Putamen (tissue), 1 donor: ENCODE measurements around the gene CROCC.
"Not testable (repeated sequence)": the region's sequence is repeated elsewhere in the genome, so short reads cannot be mapped to it uniquely, and the experiment has no call there.

ENCODE experiments used
- DNase-seq: peaks from one replicate; pipeline ENCODE4 v3.0.0-alpha.2; 2016; ENCODE audit warnings: low spot score

The CROCC gene

DNA sequence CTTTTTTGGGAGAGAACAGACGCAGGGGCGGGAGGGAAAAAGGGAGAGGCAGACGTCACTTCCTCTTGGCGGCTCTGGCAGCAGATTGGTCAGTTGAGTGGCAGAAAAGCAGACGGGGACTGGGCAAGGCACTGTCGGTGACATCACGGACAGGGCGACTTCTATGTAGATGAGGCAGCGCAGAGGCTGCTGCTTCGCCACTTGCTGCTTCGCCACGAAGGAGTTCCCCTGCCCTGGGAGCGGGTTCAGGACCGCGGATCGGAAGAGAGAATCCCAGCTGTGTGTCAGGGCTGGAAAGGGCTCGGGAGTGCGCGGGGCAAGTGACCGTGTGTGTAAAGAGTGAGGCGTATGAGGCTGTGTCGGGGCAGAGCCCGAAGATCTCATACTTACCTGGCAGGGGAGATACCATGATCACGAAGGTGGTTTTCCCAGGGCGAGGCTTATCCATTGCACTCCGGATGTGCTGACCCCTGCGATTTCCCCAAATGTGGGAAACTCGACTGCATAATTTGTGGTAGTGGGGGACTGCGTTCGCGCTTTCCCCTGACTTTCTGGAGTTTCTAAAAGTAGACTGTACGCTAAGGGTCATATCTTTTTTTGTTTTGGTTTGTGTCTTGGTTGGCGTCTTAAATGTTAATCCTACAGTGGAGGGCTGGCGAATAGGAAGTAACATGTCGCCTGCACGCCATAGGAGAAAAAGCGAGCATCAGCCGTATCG lies 26.0 kb upstream of the CROCC start, which contains the start of gene RNU1-2:
Gene RNU1-2, plus strand, starts transcription at position 383 of the 718 bp plus-strand sequence.
- DNase-seq, result peak; percentile 97

DNA sequence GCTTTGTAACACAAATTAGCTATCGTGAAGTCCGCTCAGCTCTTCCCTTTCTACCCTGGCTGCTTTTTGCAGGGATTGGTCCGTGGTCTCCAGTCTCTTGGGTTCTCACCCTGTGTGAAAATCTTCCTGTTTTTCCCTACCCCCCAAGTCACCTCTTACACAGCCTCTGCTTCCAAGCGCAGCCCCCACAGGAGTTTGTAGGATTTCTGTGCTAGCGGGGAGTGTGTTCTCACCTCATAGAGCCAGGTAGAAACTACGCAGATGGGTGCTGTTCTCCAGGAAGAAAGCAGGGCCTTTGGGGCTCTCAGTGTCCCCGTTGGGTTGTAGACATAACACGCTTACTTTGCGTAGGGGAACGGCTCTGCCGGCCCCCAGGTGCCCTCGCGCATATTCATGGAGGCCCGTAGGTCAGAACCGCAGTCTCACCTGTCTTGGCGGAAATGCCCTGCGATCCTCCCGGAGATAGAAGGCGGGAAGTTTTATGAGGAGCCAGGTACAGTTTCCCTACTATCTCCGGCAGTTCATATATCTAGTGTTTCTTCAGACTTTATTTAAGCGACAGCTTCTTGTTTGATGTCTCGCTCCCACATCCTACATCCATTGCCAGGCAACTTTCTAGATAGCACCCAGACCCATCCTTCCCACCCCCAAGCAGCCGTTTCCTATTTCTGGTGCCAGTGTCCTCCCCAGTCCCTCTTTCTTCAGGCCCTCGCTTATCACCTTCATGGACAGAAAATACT lies 25.2 kb upstream of the CROCC start:
- not testable (repeated sequence) for DNase-seq

DNA sequence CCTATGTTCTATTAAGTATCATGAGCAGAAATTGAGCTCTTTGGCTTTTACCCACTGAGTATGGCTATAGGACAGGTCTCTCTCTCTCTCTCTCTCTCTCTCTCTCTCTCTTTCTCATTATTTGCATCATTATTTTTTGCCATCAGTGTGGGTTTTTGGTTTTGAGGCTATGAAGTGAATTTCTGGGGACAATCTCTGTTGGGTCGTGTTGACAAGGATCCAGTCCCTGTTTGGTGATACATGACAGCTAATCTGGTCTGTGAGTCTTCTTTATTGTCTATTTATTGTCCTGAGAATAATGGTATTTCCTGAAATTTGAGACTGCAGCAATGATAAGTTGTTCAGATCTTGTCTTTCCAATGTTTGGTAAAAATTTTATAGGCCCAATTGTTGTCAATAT lies 24.1 kb upstream of the CROCC start:
- DNase-seq, result not testable (repeated sequence)

DNA sequence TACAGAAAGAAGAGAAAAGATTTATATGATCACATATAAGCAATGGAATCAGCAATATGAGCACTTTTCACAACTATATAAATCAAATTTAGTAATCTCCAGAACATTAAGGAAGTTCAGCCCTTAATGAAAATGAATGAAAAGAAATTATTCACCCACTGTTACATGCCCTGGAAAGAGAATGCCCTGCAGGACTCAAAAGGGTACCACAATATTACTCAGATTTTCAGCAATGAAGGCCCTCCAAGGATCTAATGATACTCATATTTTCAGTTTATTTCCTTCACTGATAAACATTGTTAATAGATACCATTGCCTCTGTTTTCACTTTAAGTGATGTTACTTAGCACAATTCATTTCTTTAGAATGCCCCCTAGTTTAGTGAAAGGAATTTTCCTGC lies 23.4 kb upstream of the CROCC start:
- DNase-seq, result not testable (repeated sequence)

DNA sequence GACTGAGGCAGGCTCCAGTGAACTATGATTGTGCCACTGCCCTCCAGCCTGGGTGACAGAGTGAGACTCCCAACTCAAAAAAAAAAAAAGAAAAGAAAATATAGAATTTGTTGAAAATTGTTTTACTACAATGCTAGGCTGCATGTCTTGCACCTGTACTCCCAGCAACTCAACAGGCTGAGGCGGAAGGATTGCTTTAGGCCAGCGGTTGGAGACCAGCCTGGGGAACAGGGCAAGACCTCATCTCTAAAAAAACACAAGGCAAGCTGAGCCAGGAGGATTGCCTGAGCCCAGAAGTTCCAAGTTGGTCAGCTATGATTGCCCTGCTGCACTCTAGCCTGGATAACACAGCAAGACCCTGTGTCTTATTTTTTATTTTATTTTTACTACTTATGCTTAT lies 22.7 kb upstream of the CROCC start:
- not testable (repeated sequence) for DNase-seq

DNA sequence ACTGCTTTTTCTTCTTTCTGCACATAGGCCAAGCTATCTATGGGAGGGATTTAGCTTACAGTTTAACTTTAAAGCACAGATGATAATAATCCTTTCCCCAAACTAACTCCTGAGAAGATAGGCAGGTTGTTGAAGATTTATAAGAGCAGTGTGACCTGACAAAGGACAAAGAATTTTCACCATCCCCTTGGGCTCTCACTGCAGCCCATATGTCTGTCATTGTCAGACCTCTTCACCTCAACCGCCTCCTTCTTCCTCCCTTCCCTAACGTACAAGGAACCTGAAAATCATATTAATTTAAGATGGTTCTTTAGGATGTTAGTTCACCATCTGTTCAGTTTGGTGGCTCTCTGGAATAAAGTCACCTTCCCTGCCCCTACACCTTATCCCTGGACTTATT lies 21.0 kb upstream of the CROCC start:
- no peak for DNase-seq

DNA sequence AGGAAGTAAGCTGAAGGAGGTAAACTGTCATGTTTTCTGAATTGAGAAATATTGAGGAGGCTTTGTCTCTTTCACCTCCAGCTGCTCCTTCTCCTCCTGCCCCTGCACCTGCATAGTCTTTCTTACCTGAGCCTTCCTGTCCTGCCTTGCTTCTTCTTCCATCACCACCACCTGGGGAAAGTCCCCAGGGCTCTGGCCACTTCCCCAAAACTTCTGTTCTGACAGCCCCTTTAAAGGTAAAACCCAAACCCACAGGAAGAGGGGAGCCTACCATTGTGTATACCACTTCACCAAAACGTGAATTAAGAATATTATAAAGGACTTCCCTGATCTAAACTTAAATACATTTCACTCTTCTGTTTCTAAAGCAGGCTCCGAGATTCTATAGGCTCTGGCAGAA lies 20.4 kb upstream of the CROCC start:
- not testable (repeated sequence) for DNase-seq

DNA sequence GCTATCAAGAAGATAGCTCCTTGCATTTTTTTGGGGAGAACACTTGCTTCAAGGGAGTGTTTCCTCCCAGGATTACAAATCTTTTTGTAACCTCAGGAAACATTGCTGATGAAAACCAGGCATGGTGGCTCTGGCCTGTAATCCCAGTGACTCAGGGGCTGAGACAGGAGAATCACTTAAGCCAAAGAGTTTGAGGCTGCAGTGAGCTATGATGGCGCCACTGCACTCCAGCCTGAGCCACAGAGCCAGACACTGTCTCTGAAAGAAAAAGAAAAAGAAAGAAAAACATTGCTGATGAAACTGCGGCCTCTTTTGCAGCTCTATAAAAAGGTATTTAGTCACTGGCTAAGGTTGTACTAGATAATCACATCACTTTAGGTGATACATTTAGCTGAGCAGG lies 18.7 kb upstream of the CROCC start:
- no peak for DNase-seq

DNA sequence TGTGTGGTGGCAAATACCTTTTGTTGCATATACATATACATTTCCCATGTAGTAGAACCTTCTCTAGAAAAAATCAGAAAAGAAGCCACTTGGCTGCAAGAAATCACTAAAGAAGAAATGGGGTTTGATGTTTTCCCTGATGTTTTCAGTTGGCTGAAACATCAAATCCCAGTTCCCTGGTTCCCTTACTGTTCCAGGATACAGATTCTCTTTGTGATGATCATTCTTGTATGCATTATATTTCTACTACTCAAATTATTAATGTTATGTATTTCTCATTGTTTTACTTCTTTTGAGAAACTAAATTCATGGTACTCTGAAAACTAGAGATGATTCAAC lies 18.3 kb upstream of the CROCC start:
- DNase-seq, result no peak

DNA sequence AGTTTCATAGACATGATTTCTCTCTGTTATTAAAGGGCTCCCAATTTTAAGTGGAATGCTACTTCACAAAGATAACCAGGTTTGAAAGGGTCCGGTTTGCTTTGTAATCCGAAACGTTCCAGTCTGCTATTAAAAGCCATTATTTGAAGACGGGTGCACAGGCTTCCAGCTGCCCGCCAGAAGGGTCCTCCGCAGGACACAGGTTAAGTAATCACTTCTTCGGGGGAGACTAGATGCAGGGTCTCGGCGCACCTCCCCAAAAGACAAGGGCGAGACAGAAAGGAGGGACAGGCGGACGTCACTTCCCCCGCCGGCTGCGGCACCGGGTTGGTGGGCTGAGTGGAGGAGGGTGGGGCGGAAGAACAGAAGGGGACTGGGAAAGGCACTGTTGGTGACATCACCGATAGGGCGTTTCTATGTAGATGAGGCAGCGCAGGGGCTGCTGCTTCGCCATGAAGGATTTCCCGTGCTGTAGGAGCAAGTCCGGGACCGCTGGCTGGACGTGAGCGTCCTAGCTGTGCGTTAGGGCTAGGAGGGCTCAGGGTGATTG lies 17.1 kb upstream of the CROCC start:
- DNase-seq, result peak; percentile 100

DNA sequence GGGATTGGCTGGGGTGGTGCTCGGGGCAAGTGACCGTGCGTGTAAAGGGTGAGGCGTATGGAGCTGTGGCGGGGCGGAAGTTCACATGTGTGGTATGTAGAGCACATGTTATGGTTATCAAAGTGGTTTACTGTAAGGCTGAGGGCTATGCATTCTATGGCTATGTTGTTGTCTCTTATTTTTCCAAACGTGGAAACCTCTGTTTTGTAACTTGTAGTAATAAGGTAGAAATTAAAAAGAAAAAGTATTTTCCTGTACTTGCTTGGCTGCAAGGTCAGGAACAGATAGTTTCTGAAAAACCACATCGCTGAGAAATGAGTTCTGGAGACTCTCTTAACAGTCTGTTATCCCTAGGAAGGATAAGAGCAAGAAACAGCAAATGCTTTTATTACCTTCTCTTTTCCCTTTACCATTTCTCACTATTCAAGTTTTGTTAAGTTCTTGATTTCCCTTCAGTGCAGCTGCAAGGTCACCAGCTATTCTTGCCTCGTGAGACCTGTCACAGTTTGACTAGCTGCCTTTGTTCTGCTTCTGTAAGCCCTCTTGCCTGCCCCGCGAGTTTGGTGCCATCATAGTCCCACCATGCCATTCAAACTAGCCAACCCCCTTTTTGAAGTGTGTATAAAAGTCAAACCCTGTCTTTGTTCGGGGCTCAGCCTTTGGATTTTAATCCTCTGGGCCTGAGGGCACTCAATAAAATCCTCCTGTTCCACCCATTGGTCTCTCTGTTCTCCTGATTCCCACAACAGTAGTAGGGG lies 16.4 kb upstream of the CROCC start:
- DNase-seq, result no peak

DNA sequence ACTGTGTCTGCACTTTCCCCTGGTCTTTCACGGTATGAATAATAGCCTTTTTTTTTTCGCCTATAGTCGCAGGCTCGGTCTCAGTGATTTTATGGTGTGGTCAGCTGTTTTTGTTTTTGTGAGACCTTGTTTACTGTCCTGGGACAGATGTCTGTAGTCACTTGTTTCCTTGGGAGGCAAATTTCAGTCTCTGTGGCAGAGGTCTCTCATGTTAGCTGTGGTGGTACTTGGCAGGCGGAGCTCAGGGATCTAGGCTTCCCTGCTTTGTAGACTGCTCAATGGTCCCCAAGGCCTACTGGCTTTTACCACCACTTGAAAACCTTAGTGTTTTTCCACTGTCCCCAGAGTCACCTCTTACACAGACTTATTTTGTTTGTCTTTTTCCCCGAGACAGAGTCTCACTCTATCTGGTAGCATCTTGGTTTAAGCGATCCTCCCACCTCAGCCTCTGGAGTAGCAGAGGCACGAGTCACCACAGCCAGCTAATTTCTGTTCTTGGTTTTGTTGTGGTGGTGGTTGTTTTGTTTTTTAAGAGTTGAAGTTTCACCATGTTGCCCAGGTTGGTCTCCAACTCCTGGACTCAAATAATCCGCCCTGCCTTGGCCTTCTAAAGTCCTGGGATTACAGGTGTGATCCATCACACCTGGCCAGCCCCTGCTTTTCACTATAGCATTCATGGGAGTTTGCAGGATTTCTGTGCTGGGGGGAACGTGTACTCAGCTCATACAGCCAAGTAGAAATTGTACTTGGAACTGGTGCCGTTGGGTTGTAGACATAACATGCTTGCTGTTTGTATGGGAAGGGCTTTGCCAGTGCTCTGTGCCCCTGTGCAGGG lies 15.6 kb upstream of the CROCC start:
- DNase-seq, result no peak

DNA sequence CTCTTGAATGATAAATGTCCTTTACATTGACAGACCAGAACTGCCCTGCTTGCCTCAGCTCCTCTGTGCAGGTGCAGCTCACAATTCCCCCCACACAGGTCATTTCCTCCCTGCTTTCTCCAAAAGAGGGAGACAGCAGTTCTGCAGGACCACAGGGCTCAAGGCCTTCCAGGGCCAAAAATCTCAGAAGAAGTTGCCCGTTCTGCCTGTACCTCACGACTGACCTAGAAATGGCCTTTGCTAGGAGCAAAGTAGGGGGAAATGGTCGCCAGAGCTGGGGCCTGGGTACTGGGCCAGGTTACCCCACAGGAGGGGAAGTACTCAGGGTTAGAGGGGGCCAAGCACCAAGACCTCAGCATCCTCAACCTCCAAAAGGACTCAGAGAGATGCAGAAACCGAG lies 14.9 kb upstream of the CROCC start:
- DNase-seq, result no peak

DNA sequence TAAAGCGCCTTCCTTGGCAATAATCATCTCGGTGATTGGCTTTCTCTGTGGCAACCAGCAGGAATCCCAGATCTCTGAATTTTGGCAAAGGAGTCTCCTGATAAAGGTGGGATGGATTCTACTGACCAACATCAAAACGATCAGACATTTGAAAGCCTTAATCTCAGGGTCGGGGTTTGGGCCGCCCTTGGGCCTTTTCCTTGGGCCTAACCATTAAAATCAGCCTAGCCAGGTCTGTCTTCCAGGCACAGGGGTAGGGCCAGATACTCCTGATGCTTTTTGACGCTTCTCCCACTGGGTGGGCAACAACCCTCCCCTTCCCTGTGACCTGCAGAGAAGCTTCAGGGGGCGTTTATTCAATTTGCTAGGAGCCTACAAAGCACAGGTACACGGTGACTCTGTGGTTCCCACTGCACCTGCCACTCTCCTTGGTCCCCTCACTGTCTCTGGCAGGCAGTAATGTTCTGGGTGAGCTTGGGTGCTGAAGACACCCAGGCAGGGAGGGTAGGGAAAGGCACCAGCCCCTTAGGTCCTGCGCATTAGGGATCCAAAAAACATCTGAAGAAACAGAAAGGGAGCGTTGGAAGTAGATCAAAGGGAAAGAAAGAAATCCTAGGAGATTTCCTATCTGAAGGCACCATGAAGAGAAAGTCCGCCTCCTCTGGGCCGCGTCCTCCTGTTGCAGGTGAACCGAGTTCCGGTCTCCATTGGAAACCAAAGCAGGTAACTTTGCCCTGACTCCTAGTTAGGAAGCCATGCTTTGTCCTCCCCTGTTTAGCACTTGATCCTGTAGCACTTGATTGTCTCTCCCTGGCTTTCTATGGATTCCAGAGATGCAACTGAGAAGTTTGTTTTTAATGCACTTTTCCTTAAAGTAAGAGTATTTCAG lies 13.6 kb upstream of the CROCC start:
- DNase-seq, result no peak

DNA sequence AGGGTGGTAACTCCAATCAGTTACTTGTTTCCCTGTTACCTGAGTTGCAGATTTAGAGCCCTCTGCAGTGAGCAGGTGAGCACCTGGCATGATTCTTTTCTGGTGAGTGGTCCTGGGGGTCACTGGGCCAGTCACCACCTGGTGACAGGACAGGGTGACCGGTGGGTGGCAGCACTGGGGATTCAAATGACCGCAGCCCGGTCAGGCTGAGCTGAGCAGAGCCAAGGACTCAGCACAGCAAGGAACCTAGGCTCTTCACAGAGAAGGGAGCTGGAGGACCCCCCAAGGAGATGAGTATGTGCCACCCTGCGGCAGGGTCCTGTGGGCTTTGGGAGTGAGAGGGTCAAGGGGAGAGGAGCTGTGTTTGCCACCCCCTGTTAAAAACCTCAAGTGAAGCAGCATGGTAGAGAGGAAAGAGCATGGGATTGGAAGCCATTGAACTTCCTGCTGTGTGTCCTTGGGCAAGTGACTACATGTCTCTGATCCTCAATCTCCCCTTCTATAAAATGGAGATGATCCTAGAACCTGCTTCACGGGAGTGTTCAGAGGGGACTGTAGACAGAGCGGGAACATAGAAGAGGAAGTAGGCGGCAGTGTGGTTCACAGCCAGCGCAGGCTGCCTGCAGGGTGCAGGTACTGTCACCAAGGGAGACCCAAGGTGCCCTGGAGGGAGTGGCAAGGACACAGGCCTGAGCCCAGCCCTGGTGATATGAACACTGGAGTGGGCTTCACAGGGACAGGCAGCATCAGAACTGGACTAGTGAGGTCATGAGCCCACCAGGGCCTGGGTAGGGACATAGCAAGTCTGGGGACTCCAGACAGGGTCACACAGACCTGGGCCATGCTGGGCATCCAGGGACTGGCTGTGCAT lies 9.6 kb upstream of the CROCC start:
- DNase-seq, result not testable (repeated sequence)

DNA sequence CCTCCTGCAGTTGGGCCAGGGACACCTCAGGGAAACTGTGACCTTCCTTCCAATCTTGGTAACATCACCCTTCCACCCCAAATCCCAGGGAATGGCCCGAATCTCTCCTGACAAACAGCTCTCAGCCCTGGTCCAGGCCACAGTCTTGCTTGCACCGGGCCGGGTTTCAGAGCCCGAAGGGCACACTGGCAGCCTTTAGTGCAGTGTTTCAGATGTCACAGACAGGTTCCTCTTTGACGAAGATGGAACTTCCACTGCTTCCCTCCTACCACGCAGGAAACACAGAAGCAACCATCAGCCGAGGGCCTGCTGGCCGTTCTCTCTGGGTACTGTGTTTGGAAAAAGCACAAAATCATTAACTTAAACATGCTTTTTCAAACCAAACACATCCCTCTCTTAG lies 9.0 kb upstream of the CROCC start:
- not testable (repeated sequence) for DNase-seq

DNA sequence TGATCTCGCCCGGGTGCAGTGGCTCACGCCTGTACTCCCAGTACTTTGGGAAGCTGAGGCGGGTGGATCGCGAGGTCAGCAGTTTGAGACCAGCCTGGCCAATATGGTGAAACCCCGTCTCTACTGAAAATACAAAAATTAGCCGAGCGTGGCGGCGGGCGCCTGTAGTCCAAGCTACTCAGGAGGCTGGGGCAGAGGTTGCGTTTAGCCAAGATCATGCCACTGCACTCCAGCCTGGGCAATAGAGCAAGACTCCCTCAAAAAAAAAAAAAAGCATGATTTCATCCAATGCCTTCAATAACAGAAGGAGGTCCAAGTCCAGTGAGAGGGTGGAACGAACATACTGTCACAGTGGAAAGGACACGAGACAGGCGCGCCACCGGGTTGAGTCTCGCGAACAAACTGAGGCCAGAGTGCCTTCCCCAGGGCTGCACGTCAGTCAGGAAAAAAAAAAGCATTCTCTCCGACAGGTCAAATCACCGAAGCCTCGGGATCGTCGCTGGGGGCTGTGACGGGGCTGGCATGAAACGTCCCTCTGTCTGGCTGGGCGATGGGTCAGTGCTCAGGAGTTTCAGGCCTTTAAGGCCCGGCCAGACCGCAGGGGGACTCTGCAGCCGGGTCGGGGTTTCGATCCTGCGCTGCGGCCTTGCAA lies 8.4 kb upstream of the CROCC start:
- no peak for DNase-seq

DNA sequence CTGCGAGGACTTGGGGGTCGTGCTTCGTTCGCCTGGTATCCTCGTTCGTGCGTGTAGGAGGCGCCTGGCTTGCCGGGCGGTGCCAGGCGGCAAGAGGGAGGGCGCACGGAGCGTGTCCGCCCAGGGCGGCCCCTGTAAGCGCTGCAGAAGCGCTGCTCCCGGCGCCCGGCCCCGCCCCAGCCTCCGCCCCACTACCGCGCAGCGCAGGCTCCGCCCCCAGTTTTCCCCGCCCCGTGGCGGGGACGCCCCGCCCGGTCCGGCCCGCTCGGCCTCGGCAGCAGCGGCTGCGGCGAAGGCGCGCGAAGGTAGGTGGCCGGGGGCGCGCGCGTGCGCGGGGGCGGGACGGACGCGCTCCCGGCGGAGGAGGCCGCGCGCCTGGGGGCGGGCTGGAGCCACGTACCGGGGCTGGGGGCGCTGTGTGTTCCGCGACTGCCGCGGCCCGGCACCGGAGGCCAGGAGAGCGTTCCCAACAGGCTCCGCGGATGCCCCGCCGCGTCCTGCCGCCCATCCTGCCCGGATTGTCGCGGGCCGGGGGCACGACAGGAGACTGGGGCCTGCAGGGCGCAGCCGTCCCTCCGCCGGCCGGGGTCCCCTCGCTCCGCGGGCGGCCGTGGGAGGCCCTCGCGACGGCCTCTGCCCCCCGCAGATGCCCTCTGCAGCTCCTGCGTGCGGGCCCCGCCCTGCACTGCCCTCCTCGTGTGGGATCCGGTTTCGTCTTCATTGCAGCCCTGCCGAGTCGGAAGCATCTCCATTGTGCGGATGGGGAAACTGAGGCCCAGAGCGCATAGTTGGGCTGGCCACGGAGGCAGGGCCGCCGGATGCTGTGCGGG lies 7.7 kb upstream of the CROCC start:
- DNase-seq, result peak; percentile 100
